ENCODE data around the gene RAB44.

RAB44 gene

DNA sequence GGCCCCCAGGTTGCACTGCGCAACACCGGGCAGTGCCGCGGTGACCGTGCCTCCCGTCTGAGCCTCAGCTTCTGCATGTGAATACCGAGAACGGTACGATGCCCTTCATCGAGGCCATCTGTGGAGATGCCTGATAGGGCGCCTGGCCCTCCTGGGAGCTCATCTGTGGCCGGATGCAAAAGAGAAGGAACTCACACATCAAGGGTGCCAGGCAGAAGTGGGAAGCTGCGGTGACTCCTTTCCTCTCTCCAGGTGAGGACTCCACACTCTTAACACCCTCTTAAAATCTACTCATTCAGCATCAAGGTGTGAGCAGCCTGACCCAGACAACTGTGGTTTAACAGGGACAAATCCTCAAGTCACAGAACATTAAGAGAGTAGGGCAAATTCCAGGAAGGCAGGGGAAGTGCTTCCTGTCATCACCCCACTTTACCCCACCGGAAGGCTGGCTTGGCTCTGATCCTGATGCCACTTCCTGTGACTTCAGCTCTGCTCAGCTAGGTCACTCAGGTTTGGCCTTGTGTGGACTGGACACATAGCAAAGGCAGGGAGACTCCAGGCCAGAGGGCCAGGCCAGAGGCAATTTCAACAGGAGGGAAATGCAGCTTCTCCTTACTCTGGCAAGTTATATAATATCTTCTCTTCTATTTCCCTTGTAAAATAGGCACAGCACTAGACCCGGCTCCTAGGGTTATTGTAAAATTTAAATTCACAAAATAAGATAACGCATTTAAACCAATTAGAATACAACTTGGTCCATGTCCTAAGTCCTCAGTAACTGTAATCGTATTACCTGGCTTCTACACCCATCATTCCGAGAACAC lies 72.3 kb downstream of the RAB44 start:
- H3K4me1 ChIP-seq (ENCODE audit: control insufficient read depth in 2 of 2, insufficient read depth in 2 of 2, low read length in 2 of 2): peaks cover 3 to 8% of the 10 kb centered on the region in 2 donors
- peak overlapping the region in 1 of 2 donors; percentile 48 for H3K27ac ChIP-seq (ENCODE audit: low read depth in 2 of 2, low read length in 2 of 2)
- H3K4me3 ChIP-seq (ENCODE audit: low read length in 2 of 2): no peak overlapping the region
- no peak overlapping the region for H3K9ac ChIP-seq (ENCODE audit: low read depth in 1 of 2, low read length in 2 of 2)
- no peaks in the 10 kb centered on the region for H3K36me3 ChIP-seq (ENCODE audit: control insufficient read depth in 2 of 2, insufficient read depth in 2 of 2, low read length in 2 of 2)
- no peaks in the 10 kb centered on the region for H3K9me3 ChIP-seq (ENCODE audit: control insufficient read depth in 2 of 2, low read length in 2 of 2)
- H3K27me3 ChIP-seq (ENCODE audit: control insufficient read depth in 2 of 2, insufficient read depth in 2 of 2, low read length in 2 of 2): no peaks in the 10 kb centered on the region

DNA sequence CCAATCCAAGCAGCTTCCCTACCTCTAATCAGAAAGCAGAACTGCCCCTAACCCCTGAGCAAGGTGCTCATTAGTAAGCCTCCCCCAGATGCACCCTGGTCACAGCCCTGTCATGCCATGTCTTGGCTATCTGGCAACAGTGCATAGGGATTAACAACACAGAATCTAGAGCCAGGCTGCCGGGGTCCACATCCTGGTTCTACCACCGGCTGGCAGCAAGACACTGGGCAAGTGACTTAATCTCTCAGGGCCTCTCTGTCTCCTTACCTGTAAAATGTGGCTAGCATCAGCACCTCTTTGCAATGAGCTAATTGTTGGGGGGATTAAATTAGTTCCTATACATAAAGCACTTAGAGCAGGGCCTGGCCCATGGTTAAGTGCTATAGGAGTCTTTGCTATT lies 73.5 kb downstream of the RAB44 start:
- Histone ChIP-seq H3K4me3 (ENCODE audit: low read length in 2 of 2) (no peak overlapping the region), H3K36me3 (ENCODE audit: control insufficient read depth in 2 of 2, insufficient read depth in 2 of 2, low read length in 2 of 2) (no peaks in the 10 kb centered on the region), H3K4me1 (ENCODE audit: control insufficient read depth in 2 of 2, insufficient read depth in 2 of 2, low read length in 2 of 2) (peaks cover 3 to 8% of the 10 kb centered on the region in 2 donors), H3K9me3 (ENCODE audit: control insufficient read depth in 2 of 2, low read length in 2 of 2) (no peaks in the 10 kb centered on the region), H3K27ac (ENCODE audit: low read depth in 2 of 2, low read length in 2 of 2) (no peak overlapping the region), H3K9ac (ENCODE audit: low read depth in 1 of 2, low read length in 2 of 2) (no peak overlapping the region), H3K27me3 (ENCODE audit: control insufficient read depth in 2 of 2, insufficient read depth in 2 of 2, low read length in 2 of 2) (no peaks in the 10 kb centered on the region)

DNA sequence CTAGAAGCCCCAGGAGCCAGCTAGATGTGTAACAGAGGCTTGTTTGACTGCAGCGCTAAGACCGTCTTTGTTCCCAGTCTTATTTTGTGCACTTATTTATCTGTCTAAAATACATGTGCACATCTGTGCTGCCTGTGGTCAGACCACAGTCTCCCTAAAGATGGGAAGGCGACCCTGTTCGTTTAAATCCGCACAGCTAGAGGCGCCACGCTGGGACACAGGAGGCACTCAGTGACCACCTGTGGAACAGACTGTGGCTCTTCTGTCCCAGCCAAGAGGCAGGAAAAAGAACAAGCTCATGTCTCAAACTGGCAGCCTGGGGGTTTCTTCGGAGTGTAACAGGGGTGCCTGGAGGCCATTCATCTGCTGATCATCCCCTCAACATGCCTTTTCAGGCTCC lies 74.8 kb downstream of the RAB44 start:
- peaks cover 3 to 8% of the 10 kb centered on the region in 2 donors for H3K4me1 ChIP-seq (ENCODE audit: control insufficient read depth in 2 of 2, insufficient read depth in 2 of 2, low read length in 2 of 2)
- H3K27me3 ChIP-seq (ENCODE audit: control insufficient read depth in 2 of 2, insufficient read depth in 2 of 2, low read length in 2 of 2): no peaks in the 10 kb centered on the region
- H3K9ac ChIP-seq (ENCODE audit: low read depth in 1 of 2, low read length in 2 of 2): no peak overlapping the region

DNA sequence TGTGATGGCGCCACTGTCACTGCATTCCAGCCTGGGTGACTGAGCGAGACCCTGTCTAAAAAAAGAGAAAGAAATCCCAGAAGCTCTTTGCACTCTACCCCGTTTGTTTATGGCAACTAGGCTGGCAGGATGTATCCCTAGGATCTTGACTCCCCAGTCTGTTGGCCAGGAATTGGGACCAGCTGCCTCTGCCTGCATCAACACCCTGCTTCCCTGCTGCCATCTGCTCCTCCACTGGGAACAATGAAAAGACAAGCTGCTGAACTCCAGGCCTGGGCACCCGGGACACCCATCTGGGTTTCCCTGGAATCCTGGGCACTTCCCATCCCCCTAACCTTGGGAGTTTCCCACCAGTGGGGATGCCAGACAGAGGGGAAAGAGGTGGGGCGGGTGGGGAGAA lies 76.7 kb downstream of the RAB44 start:
- Histone ChIP-seq H3K36me3 (ENCODE audit: control insufficient read depth in 2 of 2, insufficient read depth in 2 of 2, low read length in 2 of 2) (no peaks in the 10 kb centered on the region), H3K9ac (ENCODE audit: low read depth in 1 of 2, low read length in 2 of 2) (no peak overlapping the region), H3K9me3 (ENCODE audit: control insufficient read depth in 2 of 2, low read length in 2 of 2) (no peaks in the 10 kb centered on the region), H3K27ac (ENCODE audit: low read depth in 2 of 2, low read length in 2 of 2) (no peak overlapping the region), H3K27me3 (ENCODE audit: control insufficient read depth in 2 of 2, insufficient read depth in 2 of 2, low read length in 2 of 2) (no peaks in the 10 kb centered on the region), H3K4me1 (ENCODE audit: control insufficient read depth in 2 of 2, insufficient read depth in 2 of 2, low read length in 2 of 2) (peaks cover 0 to 6% of the 10 kb centered on the region in 2 donors), H3K4me3 (ENCODE audit: low read length in 2 of 2) (no peak overlapping the region)

More for the DNA sequence above, 74.8 kb downstream of the RAB44 start:
- H3K27ac ChIP-seq (ENCODE audit: low read depth in 2 of 2, low read length in 2 of 2): no peak overlapping the region
- no peaks in the 10 kb centered on the region for H3K36me3 ChIP-seq (ENCODE audit: control insufficient read depth in 2 of 2, insufficient read depth in 2 of 2, low read length in 2 of 2)
- H3K9me3 ChIP-seq (ENCODE audit: control insufficient read depth in 2 of 2, low read length in 2 of 2): no peaks in the 10 kb centered on the region
- H3K4me3 ChIP-seq (ENCODE audit: low read length in 2 of 2): no peak overlapping the region

DNA sequence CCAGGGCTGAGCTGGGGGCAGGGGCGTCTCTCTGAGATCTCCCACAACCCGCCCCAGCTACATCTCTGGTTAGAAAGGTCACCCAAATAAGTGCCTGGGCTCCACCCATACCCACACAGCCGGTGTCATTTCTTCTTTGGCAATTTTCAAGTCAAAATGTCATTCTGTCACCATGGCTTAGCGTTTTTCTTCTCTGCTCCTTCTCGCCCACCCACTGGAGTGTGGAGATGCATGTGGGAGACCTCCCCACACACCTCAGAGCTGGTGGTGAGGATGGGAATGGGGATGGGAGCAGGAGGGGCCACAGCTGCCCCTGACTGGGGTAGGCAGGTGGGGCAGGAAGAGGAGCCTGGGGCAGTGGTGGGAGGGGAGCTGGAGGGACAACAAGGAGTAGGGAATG lies 78.5 kb downstream of the RAB44 start:
- H3K27ac ChIP-seq (ENCODE audit: low read depth in 2 of 2, low read length in 2 of 2): no peak overlapping the region
- H3K9me3 ChIP-seq (ENCODE audit: control insufficient read depth in 2 of 2, low read length in 2 of 2): no peaks in the 10 kb centered on the region
- H3K9ac ChIP-seq (ENCODE audit: low read depth in 1 of 2, low read length in 2 of 2): no peak overlapping the region
- no peak overlapping the region for H3K4me3 ChIP-seq (ENCODE audit: low read length in 2 of 2)
- H3K27me3 ChIP-seq (ENCODE audit: control insufficient read depth in 2 of 2, insufficient read depth in 2 of 2, low read length in 2 of 2): no peaks in the 10 kb centered on the region
- H3K36me3 ChIP-seq (ENCODE audit: control insufficient read depth in 2 of 2, insufficient read depth in 2 of 2, low read length in 2 of 2): no peaks in the 10 kb centered on the region
- H3K4me1 ChIP-seq (ENCODE audit: control insufficient read depth in 2 of 2, insufficient read depth in 2 of 2, low read length in 2 of 2): peaks cover 5 to 8% of the 10 kb centered on the region in 2 donors

DNA sequence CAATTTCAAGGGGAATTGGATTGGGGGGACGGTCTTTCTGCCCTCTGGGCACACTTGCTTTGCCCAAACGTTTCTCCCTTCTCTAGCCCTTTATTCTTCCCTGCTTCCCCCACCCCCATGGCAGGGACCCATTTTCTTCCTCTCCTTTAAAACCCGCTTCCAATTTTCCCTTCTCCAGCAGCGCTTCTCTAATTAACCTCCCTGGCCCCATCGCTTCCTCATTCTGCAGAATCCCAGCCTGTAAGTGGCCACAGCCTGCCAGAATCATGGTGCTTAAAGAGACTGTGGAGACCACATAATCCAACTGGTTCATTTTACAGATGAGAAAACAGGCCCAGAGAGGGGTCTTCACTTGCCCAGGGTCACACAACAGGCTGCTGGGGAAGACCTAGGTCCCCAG lies 80.2 kb downstream of the RAB44 start:
- Histone ChIP-seq H3K9ac (ENCODE audit: low read depth in 1 of 2, low read length in 2 of 2) (no peak overlapping the region), H3K27ac (ENCODE audit: low read depth in 2 of 2, low read length in 2 of 2) (no peak overlapping the region), H3K36me3 (ENCODE audit: control insufficient read depth in 2 of 2, insufficient read depth in 2 of 2, low read length in 2 of 2) (no peaks in the 10 kb centered on the region), H3K27me3 (ENCODE audit: control insufficient read depth in 2 of 2, insufficient read depth in 2 of 2, low read length in 2 of 2) (no peaks in the 10 kb centered on the region), H3K4me1 (ENCODE audit: control insufficient read depth in 2 of 2, insufficient read depth in 2 of 2, low read length in 2 of 2) (peaks cover 5 to 8% of the 10 kb centered on the region in 2 donors), H3K4me3 (ENCODE audit: low read length in 2 of 2) (no peak overlapping the region), H3K9me3 (ENCODE audit: control insufficient read depth in 2 of 2, low read length in 2 of 2) (no peaks in the 10 kb centered on the region)

DNA sequence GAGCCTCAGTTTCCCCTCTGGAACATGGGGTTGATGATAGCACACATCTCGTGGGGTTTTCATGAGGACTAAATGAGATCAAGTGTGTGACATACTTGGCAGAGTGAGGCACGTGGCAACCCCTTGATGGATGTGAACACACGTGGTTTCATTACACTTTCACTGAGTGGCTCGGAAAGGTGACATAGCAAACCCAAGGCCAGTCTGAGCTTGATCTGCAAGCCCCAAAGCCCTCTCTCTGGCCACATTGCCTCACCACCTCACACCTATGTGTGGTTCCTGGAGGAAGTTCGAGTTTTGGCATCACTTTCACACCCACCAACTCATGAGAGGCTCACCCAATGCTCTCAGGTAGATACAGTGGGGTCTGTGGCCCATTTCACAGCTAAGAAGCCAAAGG lies 81.6 kb downstream of the RAB44 start:
- no peak overlapping the region for H3K27ac ChIP-seq (ENCODE audit: low read depth in 2 of 2, low read length in 2 of 2)
- H3K9ac ChIP-seq (ENCODE audit: low read depth in 1 of 2, low read length in 2 of 2): no peak overlapping the region
- H3K9me3 ChIP-seq (ENCODE audit: control insufficient read depth in 2 of 2, low read length in 2 of 2): no peaks in the 10 kb centered on the region
- peaks cover 5 to 8% of the 10 kb centered on the region in 2 donors for H3K4me1 ChIP-seq (ENCODE audit: control insufficient read depth in 2 of 2, insufficient read depth in 2 of 2, low read length in 2 of 2)
- H3K4me3 ChIP-seq (ENCODE audit: low read length in 2 of 2): no peak overlapping the region
- H3K36me3 ChIP-seq (ENCODE audit: control insufficient read depth in 2 of 2, insufficient read depth in 2 of 2, low read length in 2 of 2): no peaks in the 10 kb centered on the region
- H3K27me3 ChIP-seq (ENCODE audit: control insufficient read depth in 2 of 2, insufficient read depth in 2 of 2, low read length in 2 of 2): no peaks in the 10 kb centered on the region

DNA sequence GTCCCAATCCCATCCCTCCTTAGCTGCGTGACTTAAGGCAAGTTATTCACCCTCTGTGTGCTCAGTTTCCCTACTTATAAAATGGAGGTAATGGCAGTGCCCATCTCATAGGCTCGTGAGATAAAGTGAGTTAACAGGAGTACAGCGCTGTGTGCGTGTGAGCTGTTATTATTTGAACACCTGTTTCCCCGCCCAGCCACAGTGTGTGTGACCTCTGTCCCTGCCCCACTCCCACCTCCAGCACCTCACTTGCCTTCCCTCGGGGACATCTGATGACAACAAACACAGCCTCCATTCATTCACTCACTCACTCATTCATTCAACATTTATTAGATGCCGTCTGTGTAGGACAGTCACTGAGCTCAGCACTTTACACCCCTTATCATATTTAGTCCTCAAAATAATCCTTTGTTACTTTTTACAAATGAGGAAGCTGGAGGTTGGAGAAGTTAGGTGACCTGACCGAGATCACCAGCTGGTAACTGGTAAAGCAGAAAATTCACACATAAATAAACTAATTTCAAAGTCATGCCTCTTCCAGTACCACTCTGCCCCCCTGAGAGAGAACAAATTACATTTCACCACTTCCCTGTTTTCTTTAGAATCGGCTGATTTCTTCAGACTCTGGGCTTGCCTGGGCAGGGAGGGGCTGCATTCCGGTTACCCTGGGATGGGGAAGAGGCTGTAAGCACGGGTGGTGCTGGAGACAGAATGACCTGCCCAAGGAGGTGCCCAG lies 83.0 kb downstream of the RAB44 start:
- Histone ChIP-seq H3K9ac (ENCODE audit: low read depth in 1 of 2, low read length in 2 of 2) (no peak overlapping the region), H3K27ac (ENCODE audit: low read depth in 2 of 2, low read length in 2 of 2) (peak overlapping the region in 1 of 2 donors; percentile 6), H3K4me1 (ENCODE audit: control insufficient read depth in 2 of 2, insufficient read depth in 2 of 2, low read length in 2 of 2) (peaks cover 5 to 8% of the 10 kb centered on the region in 2 donors), H3K36me3 (ENCODE audit: control insufficient read depth in 2 of 2, insufficient read depth in 2 of 2, low read length in 2 of 2) (no peaks in the 10 kb centered on the region), H3K9me3 (ENCODE audit: control insufficient read depth in 2 of 2, low read length in 2 of 2) (no peaks in the 10 kb centered on the region), H3K4me3 (ENCODE audit: low read length in 2 of 2) (no peak overlapping the region), H3K27me3 (ENCODE audit: control insufficient read depth in 2 of 2, insufficient read depth in 2 of 2, low read length in 2 of 2) (no peaks in the 10 kb centered on the region)

DNA sequence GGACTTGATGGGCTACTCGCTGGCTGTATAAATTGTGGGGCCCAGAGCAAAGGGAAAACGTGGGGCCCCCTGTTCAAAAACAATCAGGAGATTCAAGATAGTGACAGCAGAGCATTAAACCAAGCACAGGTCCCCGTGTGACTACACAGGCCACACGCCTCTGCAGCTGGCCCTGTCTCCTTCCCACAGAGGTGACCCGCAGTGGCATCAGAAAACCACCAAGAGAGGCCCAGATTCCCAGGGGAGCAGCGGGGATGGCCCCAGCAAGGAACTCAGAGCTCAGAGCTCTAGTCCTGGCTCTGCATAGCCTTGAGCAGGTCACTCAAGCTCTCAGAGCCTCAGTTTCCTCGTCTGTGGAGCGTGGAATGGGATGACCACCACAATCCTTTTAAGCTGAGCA lies 84.0 kb downstream of the RAB44 start:
- Histone ChIP-seq H3K4me3 (ENCODE audit: low read length in 2 of 2) (no peak overlapping the region), H3K9ac (ENCODE audit: low read depth in 1 of 2, low read length in 2 of 2) (no peak overlapping the region), H3K36me3 (ENCODE audit: control insufficient read depth in 2 of 2, insufficient read depth in 2 of 2, low read length in 2 of 2) (no peaks in the 10 kb centered on the region), H3K27me3 (ENCODE audit: control insufficient read depth in 2 of 2, insufficient read depth in 2 of 2, low read length in 2 of 2) (no peaks in the 10 kb centered on the region), H3K27ac (ENCODE audit: low read depth in 2 of 2, low read length in 2 of 2) (no peak overlapping the region), H3K4me1 (ENCODE audit: control insufficient read depth in 2 of 2, insufficient read depth in 2 of 2, low read length in 2 of 2) (peaks cover 5 to 8% of the 10 kb centered on the region in 2 donors), H3K9me3 (ENCODE audit: control insufficient read depth in 2 of 2, low read length in 2 of 2) (no peaks in the 10 kb centered on the region)

Data from mucosa of rectum (tissue), 2 donors.